EL (cell line): ENCODE results near the gene KCTD19.

Experiments
- DNase-seq: peaks from one replicate; pipeline ENCODE4 v3.0.0-alpha.2; 2016

KCTD19 gene

GRCh38 chr16:67312719-67313118 is 13.8 kb downstream of the KCTD19 start:
- DNase-seq, result peak; percentile 27

- DNase-seq, result peak; percentile 99
These were observed 14.7 kb downstream of the KCTD19 start for GRCh38 chr16:67311607-67312488.

- no peak for DNase-seq
These were observed 16.0 kb downstream of the KCTD19 start for GRCh38 chr16:67310561-67310960.

GRCh38 chr16:67305216-67306071 is 21.1 kb downstream of the KCTD19 start:
- no peak for DNase-seq

GRCh38 chr16:67304020-67304419 is 22.5 kb downstream of the KCTD19 start:
- peak; percentile 15 for DNase-seq

GRCh38 chr16:67302970-67303369 is 23.6 kb downstream of the KCTD19 start:
- no peak for DNase-seq

- no peak for DNase-seq
These were observed 24.5 kb downstream of the KCTD19 start for GRCh38 chr16:67302076-67302475.

GRCh38 chr16:67301080-67301782 is 25.3 kb downstream of the KCTD19 start:
- no peak for DNase-seq

- no peak for DNase-seq
These were observed 27.3 kb downstream of the KCTD19 start for GRCh38 chr16:67299269-67299668.

GRCh38 chr16:67298277-67298676 is 28.3 kb downstream of the KCTD19 start:
- DNase-seq, result no peak

- peak; percentile 68 for DNase-seq
These were observed 30.1 kb downstream of the KCTD19 start for GRCh38 chr16:67296420-67296819.

GRCh38 chr16:67294938-67295361 is 31.6 kb downstream of the KCTD19 start:
- DNase-seq, result no peak

GRCh38 chr16:67294171-67294757 is 32.3 kb downstream of the KCTD19 start:
- no peak for DNase-seq

- no peak for DNase-seq
These were observed 35.1 kb downstream of the KCTD19 start for GRCh38 chr16:67291461-67291860.

GRCh38 chr16:67287960-67288359 is 38.6 kb downstream of the KCTD19 start:
- DNase-seq, result no peak

GRCh38 chr16:67286441-67287235 is 39.9 kb downstream of the KCTD19 start:
- no peak for DNase-seq

GRCh38 chr16:67284699-67285646 is 41.6 kb downstream of the KCTD19 start:
- DNase-seq, result no peak

GRCh38 chr16:67283826-67284555 is 42.5 kb downstream of the KCTD19 start:
- no peak for DNase-seq

GRCh38 chr16:67283039-67283825 is 43.3 kb downstream of the KCTD19 start:
- DNase-seq, result peak; percentile 70
